ENCODE measurements around the gene RTRAF.

- TF ChIP-seq, protein P1, sequence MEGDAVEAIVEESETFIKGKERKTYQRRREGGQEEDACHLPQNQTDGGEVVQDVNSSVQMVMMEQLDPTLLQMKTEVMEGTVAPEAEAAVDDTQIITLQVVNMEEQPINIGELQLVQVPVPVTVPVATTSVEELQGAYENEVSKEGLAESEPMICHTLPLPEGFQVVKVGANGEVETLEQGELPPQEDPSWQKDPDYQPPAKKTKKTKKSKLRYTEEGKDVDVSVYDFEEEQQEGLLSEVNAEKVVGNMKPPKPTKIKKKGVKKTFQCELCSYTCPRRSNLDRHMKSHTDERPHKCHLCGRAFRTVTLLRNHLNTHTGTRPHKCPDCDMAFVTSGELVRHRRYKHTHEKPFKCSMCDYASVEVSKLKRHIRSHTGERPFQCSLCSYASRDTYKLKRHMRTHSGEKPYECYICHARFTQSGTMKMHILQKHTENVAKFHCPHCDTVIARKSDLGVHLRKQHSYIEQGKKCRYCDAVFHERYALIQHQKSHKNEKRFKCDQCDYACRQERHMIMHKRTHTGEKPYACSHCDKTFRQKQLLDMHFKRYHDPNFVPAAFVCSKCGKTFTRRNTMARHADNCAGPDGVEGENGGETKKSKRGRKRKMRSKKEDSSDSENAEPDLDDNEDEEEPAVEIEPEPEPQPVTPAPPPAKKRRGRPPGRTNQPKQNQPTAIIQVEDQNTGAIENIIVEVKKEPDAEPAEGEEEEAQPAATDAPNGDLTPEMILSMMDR (IDR thresholded peaks at IDR 0.05 in 4 of 5, conservative IDR thresholded peaks at IDR 0.05 in 1 of 5) = no peak
- no peak for TF ChIP-seq POLR2A (IDR thresholded peaks at IDR 0.05)
These were observed 51.3 kb downstream of the RTRAF start for GRCh38 chr14:52040598-52040997.

Data from gastrocnemius medialis (tissue), 4 donors.